SU-DHL-6 (cell line): ENCODE results near the gene COX19.

Experiments used
- EZH2phosphoT487 ChIP-seq: fragments of 200-600 bp; sonication (generic), shearing (Covaris generic); conservative IDR thresholded peaks from 2 replicates; pipeline ENCODE4 v1.6.1; 2018; ENCODE audit warnings: mild to moderate bottlenecking, antibody characterized with exemption, low read length, moderate library complexity, mixed read lengths
- TF ChIP-seq, protein P1 (sequence below): fragments of 200-600 bp; sonication (generic); IDR thresholded peaks from one replicate; pipeline ENCODE4 v1.5.1; 2017; ENCODE audit warnings: antibody characterized with exemption, mild to moderate bottlenecking, low read length, moderate library complexity; ENCODE audit not compliant: insufficient read depth, poor library complexity, severe bottlenecking

DNA sequence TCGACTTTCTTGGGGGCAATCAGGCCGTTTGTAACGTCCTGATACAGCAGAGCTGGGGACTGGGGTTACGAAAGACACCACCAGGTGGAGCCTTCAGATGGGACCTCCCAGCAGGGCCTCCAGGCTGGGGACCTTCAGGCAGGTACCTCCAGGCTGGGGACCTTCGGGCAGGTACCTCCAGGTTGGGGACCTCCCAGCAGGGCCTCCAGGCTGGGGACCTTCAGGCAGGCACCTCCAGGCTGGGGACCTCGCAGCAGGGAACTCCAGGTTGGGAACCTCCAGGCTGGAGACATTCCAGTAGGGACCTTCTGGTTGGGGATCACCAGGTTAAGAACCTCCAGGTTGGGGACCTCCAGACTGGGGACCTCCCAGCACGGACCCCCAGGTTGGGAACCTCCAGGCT lies 45.5 kb upstream of the COX19 start:
- TF ChIP-seq, protein P1, sequence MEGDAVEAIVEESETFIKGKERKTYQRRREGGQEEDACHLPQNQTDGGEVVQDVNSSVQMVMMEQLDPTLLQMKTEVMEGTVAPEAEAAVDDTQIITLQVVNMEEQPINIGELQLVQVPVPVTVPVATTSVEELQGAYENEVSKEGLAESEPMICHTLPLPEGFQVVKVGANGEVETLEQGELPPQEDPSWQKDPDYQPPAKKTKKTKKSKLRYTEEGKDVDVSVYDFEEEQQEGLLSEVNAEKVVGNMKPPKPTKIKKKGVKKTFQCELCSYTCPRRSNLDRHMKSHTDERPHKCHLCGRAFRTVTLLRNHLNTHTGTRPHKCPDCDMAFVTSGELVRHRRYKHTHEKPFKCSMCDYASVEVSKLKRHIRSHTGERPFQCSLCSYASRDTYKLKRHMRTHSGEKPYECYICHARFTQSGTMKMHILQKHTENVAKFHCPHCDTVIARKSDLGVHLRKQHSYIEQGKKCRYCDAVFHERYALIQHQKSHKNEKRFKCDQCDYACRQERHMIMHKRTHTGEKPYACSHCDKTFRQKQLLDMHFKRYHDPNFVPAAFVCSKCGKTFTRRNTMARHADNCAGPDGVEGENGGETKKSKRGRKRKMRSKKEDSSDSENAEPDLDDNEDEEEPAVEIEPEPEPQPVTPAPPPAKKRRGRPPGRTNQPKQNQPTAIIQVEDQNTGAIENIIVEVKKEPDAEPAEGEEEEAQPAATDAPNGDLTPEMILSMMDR, result peak; percentile 46
- no peak for TF ChIP-seq EZH2phosphoT487
